ENCODE measurements around the gene FAM9C. TPM values are rescaled to one million over a fixed set of nuclear protein-coding genes. Genes with fewer than 3 reads are reported as not detected.
A peak's percentile ranks its signal among the peaks of the same experiment; 100 is the strongest.

The FAM9C gene
- total and polyA plus RNA-seq, 9 of the 15 experiments (the other 6 are each of a cell fraction or from before 2014, with no cell fraction given), result not detected

GRCh38 chrX:12988797-12989196 is 55.6 kb downstream of the FAM9C start (continued):
- TF ChIP-seq ARID2 (IDR thresholded peaks at IDR 0.05) (no peak), ZNF316 (IDR thresholded peaks at IDR 0.05) (no peak), FOS (IDR thresholded peaks at IDR 0.05; ENCODE audit: extremely low read depth, insufficient read length) (peak; percentile 27), HDAC6 (IDR thresholded peaks at IDR 0.05; ENCODE audit: low read depth, low read length) (no peak), TOE1 (IDR thresholded peaks at IDR 0.05; ENCODE audit: borderline replicate concordance) (0 out of 2 replicates have a peak, but pooled peaks have one; percentile 22), TOE1 (CRISPR knock-in tag; IDR thresholded peaks at IDR 0.05; ENCODE audit: borderline replicate concordance, low read depth) (no peak), TEAD4 (IDR thresholded peaks at IDR 0.05; ENCODE audit: low read length) (peak; percentile 85), TEAD4 (CRISPR knock-in tag; IDR thresholded peaks at IDR 0.05; ENCODE audit: borderline replicate concordance) (no peak), MYC (IDR thresholded peaks at IDR 0.05; ENCODE audit: low read depth, low read length) (no peak), MYC (CRISPR knock-in tag; IDR thresholded peaks at IDR 0.05; ENCODE audit: borderline replicate concordance, low read depth) (no peak), RFX7 (CRISPR knock-in tag; IDR thresholded peaks at IDR 0.05) (no peak)
- TF ChIP-seq, protein P1, sequence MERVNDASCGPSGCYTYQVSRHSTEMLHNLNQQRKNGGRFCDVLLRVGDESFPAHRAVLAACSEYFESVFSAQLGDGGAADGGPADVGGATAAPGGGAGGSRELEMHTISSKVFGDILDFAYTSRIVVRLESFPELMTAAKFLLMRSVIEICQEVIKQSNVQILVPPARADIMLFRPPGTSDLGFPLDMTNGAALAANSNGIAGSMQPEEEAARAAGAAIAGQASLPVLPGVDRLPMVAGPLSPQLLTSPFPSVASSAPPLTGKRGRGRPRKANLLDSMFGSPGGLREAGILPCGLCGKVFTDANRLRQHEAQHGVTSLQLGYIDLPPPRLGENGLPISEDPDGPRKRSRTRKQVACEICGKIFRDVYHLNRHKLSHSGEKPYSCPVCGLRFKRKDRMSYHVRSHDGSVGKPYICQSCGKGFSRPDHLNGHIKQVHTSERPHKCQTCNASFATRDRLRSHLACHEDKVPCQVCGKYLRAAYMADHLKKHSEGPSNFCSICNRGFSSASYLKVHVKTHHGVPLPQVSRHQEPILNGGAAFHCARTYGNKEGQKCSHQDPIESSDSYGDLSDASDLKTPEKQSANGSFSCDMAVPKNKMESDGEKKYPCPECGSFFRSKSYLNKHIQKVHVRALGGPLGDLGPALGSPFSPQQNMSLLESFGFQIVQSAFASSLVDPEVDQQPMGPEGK (CRISPR knock-in tag; IDR thresholded peaks at IDR 0.05; ENCODE audit: borderline replicate concordance), result no peak
